ENCODE data around the gene INTS11. TPM values are rescaled to one million over a fixed set of nuclear protein-coding genes. Genes with fewer than 3 reads are reported as not detected.

Gene INTS11
- total and polyA plus RNA-seq, 2 of the 13 experiments (the other 11 are each of a cell fraction or from before 2014, with no cell fraction given), result 52.8 to 94.8 TPM

- TF ChIP-seq TERF1 (CRISPR knock-in tag; IDR thresholded peaks at IDR 0.05), result no peak
- TF ChIP-seq PHF8 (CRISPR knock-in tag; IDR thresholded peaks at IDR 0.05), result 0 out of 2 replicates have a peak, but pooled peaks have one; percentile 11
- 0 out of 2 replicates have a peak, but pooled peaks have one; percentile 6 for TF ChIP-seq ZNF788 (CRISPR knock-in tag; IDR thresholded peaks at IDR 0.05; ENCODE audit: borderline replicate concordance)
- TF ChIP-seq ZBTB33 (CRISPR knock-in tag; IDR thresholded peaks at IDR 0.05), result peak; percentile 77; the same call in 1 of the 2 replicates
- TF ChIP-seq ZNF543 (CRISPR knock-in tag; IDR thresholded peaks at IDR 0.05), result no peak
- TF ChIP-seq TBX2 (CRISPR knock-in tag; IDR thresholded peaks at IDR 0.05; ENCODE audit: borderline replicate concordance), result no peak
These were observed 38.7 kb downstream of the INTS11 start (continued) for GRCh38 chr1:1285611-1286311.

GRCh38 chr1:1285102-1285571, 39.3 kb downstream of the INTS11 start:
- Histone ChIP-seq H3K79me2 (ENCODE audit: insufficient read depth, low read length) (no peaks in the 10 kb centered on the region), H4K20me1 (ENCODE audit: insufficient read depth, low read length) (no peaks in the 10 kb centered on the region), H3K4me2 (ENCODE audit: low read depth, low read length) (peak overlapping the region; percentile 58; the same call in 1 of the 2 replicates), H3K4me1 (ENCODE audit: insufficient read depth, low read length) (peaks cover 54% of the 10 kb centered on the region), H3K9me3 (ENCODE audit: low read length) (no peaks in the 10 kb centered on the region), H3K9ac (ENCODE audit: insufficient read depth, low read depth, low read length) (no peak overlapping the region), H2AFZ (ENCODE audit: low read length) (no peak overlapping the region), H3K27me3 (ENCODE audit: control insufficient read depth in 1 of 2, insufficient read depth in 2 of 2, low read length in 2 of 2) (peaks cover 0 to 2% of the 10 kb centered on the region in 2 experiments; a peak in 1 of 5 replicates), H3K27ac (ENCODE audit: extremely low read length, insufficient read depth, low read length) (no peak overlapping the region), H3K36me3 (replicated peaks in 1 of 2; ENCODE audit: control insufficient read depth in 1 of 2, insufficient read depth in 2 of 2, low read length in 2 of 2) (no peaks in the 10 kb centered on the region), H3K4me3 (replicated peaks in 1 of 3; ENCODE audit: insufficient read depth in 1 of 3, low read depth in 2 of 3, low read length in 3 of 3) (no peak overlapping the region; a peak in 1 of 6 replicates)
- DNase-seq (ENCODE audit: low spot score), result no peak
- intact Hi-C loops (cut with micrococcal nuclease; ENCODE audit: unreplicated experiment), result no loop called here
- BruUV-seq (replicated peaks), result no TSS peak
- WGBS (ENCODE audit: low lambda C conversion rate), result 40% methylated on average over 3 of the region's 22 CpGs
- FAIRE-seq, result no peak
- in situ Hi-C loops (cut with HindIII; ENCODE audit: extremely low pct_ligation_motif_present, low pct_unique_long_range_greater_than_20kb), result no loop called here
- ChIA-PET CTCF (ENCODE audit: low intra/inter-chr PET ratio, low total read pairs) (no interaction called here), POLR2A (no interaction called here)
- peak; percentile 2 for ATAC-seq
- TF ChIP-seq HNRNPL (IDR thresholded peaks at IDR 0.05; ENCODE audit: low read depth, low read length) (0 out of 2 replicates have a peak, but pooled peaks have one; percentile 22), FIP1L1 (IDR thresholded peaks at IDR 0.05; ENCODE audit: borderline replicate concordance, insufficient read depth, low read depth, low read length) (no peak), HNF4A (CRISPR knock-in tag; IDR thresholded peaks at IDR 0.05) (no peak), NONO (IDR thresholded peaks at IDR 0.05) (no peak), NONO (CRISPR knock-in tag; conservative IDR thresholded peaks at IDR 0.05) (no peak), GZF1 (CRISPR knock-in tag; IDR thresholded peaks at IDR 0.05) (no peak), BORCS8-MEF2B (CRISPR knock-in tag; IDR thresholded peaks at IDR 0.05) (no peak), DBP (CRISPR knock-in tag; IDR thresholded peaks at IDR 0.05; ENCODE audit: not compliant biosample characterization) (no peak), ZNF746 (CRISPR knock-in tag; IDR thresholded peaks at IDR 0.05) (no peak)
